Stimulated activated CD4-positive, alpha-beta T cell treated with anti-CD3 and anti-CD28 coated beads, Interleukin-12 subunit alpha, Interleukin-12 subunit beta, amount 100 ng/mL, for 4 hours (primary cell): ENCODE measurements around the gene QSOX2.

ENCODE experiments used
- DNase-seq: peaks from one replicate; pipeline ENCODE4 v3.0.0-alpha.2; 2020

QSOX2 gene

DNA sequence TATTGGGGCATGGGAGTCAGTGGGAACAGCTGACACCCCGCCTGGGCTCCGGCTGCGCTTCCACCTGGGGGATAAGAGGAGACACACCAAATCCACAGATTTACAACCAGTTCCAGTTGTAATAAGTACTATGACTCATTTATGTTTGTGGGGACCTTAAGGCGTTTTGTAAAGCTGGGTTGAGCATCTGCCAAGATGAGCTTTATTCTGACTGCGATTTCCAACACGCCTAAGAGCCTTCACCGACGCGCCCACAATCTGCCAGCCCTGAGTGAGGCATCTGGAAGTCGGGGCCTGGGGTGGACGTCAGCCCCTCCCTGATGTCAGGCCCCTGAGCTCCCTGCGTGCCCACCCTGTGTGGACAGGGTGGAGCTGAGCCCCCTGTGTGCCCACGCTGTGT, 26.3 kb downstream of the QSOX2 start:
- no peak for DNase-seq

DNA sequence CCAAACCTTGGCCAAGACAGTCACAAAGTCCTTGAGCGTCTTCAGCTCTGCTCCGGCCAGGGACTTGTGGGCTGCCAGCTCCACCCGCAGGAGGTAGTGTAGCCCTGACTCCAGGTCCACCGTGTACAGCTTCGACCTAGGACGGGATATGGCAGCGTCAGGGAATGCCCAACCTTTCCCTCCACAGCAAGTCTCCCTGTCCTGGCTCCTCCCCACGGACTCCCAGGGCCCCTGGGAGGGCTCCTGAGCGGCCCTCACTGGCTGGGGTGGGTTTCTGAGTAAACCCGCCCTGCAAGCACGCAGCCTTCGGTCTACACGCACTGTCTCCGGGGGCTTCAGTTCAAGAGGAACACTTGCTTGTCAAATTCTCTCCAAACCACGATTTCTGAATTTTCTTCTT, 26.9 kb downstream of the QSOX2 start:
- DNase-seq: no peak

DNA sequence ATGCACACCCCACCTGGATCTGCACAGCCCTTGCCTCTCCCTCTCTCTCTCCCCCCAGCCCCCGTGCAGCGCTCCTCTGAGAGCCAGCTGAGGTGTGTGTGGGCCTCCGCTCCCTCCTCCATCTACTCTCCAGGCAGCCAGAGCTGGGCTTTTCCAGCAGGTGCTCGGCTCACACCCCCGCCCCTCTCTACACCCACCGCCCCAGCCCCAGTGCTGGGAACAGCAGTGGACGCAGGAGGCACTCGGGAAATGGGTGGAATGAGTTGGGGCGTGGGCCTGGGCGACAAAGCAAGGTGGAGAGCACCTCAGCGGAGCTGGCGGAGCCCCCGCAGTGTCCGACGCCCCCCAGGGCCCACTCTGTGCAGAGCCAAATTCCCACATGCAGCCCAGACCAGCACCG, 27.3 kb downstream of the QSOX2 start:
- DNase-seq: no peak

DNA sequence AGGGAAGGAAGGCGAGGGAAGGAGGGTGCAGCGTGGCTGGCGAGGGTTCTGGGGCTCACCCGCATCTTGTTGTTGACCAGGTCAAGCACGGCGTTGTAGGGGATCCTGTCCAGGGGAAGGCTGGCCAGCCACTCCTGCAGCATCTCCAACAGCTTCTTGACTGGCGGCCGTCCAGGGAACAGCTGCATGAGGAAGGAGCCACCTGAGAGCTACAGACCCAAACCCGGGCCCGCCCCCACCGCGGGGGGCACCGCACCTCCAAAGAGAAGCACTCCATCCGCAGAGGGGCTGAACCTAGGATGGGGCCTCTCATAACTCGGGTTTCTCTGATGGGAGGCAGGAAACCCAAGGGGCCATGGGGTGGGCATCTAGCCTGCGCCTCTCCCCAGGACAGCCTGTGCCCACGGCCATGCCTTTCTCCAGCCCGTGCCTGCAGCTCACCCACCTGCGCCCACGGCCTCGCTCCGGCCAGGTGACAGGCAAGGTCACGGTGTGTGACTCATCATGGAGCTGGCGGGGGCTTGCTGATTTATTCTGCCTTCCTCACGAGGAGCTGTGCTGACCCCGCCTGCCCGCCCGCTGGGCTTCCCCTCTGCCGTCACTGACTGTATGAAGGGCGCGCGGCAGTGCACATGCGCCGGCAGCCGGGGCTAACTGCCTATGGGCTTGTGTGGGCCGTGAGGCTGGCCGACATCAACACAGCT, 28.9 kb downstream of the QSOX2 start:
- no peak for DNase-seq

GRCh38 chr9:136213733-136214132, 31.9 kb downstream of the QSOX2 start:
- no peak for DNase-seq

DNA sequence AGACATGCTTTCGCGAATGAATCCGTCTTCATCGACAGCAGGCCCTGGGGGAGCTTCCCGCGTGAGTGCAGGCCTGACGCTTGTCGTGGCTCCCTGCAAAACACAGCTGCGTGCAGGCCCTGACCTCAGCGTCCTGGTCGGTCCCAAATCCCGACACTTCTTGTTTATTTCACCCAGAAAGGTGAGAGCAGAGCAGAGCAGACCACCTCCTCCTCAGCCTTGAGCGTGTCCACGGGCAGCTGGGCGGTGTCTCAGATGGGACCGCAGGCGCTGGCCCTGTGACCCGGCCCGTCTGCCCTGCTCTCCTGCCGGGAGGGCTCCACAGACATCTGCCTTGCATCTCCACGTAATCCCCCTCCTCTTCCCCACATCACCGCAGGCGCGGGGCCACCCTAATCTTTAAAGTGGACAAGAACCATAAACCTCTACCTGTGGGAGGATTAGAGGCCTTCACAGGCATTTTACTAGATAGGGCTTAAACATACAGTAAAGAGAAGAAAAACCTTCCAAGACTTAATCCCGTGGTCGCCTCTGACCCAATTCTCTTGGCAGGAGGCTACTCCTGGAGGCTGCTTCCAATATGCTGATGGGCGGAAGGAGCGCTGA, 33.2 kb downstream of the QSOX2 start:
- DNase-seq: no peak

GRCh38 chr9:136211441-136212344, 33.9 kb downstream of the QSOX2 start:
- DNase-seq: no peak

- DNase-seq: no peak
These were observed 34.6 kb downstream of the QSOX2 start for GRCh38 chr9:136211006-136211405.

DNA sequence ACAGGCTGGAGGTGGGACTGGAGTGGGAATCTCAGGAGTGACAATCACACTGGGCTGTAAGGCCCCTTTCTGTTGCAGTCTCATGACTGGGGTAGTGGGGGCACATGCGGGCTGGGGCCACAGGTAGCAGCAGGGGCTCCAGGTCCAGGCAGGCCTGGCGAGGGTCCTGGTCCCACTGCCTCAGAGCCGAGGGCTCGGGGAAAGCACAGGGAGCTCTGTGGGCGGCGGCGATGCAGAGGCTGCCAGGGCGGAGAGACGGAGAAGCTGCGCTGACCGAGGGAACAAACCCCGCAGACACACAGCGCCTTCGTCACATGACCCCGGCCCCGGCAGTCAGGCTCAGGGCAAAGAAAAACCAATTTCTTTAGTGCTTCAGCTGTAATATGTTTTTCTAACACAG, 35.3 kb downstream of the QSOX2 start:
- DNase-seq: no peak

DNA sequence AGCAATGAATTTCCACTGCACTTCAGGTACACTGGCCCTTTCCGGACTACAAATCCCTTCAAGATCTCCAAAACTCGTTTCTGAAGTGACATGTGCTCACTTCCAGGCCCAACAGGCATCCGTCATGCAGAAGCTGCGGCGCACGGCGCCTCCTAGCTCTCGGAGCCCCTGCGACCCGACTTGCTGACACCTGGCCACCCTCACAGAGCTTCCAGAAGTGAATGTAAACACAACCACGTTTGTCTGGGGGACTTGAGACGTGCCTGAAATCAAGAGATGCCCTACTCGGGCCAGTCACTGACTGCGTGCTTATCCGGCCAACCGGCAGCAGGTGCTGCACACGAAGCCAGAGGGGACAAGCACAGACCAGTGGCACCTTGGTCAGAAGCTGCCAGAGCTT, 35.8 kb downstream of the QSOX2 start:
- no peak for DNase-seq

- no peak for DNase-seq
These were observed 36.4 kb downstream of the QSOX2 start for GRCh38 chr9:136209232-136209631.

DNA sequence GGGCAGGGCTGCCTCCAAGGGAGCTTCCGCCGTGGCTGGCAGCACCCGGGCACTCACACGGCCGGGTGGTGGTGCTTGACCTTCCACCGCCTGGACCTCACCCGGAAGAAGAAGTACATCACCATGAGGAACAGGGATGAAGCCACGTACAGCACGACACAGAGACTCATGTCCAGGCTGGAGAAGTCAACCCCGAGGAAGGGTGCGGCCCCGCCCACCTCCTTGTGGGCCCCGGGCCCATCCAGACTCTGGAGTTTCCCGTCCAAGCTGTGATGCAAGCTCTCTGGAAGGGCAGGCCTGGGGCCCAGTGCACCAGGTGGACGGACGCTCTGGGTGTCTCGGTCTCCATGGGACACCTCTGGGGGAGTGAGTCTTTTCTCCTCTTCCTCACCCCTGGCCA, 36.9 kb downstream of the QSOX2 start:
- no peak for DNase-seq

DNA sequence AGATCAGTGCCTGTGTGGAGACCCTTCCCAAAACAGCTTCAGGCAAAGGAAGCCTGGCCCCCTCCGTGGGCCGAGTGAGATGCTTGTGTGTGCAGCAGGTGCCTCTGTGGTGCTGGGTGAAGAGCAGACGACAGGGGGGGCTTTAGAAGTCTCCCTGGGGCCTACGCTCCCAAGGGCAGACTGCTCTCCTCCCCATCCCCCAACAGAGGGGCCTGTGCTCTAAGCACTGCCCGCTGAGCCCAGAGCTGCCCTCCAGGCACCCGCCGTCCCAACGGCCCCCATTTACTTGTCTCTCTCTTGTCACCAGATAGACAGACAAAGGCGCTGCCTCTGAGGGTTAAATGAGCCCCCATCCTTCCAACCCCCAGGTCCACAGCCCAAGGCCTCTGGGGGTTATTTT, 38.0 kb downstream of the QSOX2 start:
- no peak for DNase-seq

DNA sequence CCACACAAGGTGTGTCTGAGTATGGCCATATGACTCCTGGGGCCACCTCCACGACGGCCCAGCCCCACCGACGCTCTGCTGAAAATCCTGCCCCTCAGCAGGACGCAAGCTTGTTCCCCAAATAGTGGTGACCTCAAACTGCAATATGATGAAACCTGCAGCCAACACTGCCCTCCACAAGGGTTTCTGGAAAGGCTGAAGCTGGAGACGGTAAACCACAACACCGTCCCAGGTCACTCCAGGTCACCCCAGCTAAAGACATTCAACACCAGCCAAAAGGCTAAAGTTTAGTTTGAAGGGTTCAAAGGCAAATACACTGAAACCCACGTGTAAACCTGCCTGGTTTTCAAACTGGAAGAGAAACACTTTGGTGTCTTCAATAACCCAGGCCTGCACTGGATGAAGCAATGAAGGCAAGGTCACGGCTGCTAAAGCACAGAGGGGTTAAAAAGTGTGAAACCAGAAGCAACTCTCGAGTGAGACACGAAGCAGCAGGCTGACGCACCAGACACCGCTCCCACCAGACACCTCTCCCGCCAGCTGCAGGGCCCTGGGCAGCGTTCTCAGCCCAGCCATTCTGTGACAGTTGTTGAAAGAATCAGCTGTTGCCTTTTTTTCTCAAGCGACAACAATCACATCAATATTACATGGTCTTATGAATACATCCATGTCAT, 38.9 kb downstream of the QSOX2 start:
- no peak for DNase-seq

DNA sequence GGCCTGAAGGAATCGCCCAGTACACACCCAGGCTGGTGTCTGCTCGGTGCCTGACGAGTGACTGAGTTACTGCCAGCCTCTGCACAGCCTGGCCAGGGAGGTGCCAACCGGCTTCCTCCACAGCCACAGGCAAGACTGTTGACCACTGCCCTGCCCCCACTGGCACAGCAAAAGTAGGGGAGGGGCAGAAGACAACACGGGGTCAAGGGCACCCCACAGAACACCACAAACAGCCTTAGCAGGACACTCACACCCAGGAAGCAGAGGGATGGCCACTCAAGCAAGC, 40.0 kb downstream of the QSOX2 start:
- DNase-seq: no peak

DNA sequence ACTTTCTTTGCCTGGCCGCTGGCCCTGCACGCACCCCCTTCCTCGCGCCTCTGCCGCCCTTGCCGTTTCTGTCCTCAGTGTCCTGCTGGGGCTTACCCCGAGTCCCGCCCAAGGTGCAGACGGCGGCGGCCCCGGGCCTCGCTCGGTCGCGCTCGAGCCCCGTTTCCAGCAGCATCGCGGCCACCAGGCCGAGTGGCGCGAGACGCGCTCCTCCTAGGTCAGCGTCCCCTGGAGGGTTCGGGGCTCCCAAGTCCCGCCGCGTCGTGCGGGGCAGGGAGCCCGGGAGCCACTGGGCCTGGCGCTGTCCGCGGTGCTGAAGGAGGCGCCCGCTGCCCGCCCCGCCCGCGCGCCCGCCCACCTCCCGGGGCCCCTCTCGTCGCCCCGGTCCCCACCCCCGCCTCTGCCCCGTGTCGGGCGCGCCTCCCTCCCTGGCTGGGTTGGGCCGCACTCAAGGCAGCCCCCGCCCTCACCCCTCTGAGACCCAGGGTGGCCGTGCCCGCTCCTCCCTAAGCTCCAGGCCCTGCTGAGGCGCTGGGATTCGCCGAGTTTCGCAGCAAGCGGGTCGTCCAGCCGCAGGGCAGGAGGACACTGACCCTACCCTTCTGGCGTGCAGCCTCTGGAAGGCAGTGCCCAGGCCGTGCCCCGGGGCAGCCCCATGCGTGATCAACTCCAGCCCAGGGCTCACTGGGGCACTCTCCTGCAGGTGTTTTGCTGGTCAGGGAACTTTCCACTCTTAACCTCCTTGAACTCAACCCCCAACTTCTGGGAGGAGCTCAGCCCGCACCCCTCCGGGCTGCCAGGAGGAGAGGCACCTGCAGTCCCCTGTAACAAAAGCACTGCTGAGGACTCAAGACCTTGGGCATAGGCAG, 40.5 kb downstream of the QSOX2 start, which contains the start of gene LHX3:
LHX3 (minus strand) TSS at position 291 of the 869 bp plus-strand sequence; CDS start at position 175, 116 bp downstream.
- DNase-seq: peak; percentile 24

DNA sequence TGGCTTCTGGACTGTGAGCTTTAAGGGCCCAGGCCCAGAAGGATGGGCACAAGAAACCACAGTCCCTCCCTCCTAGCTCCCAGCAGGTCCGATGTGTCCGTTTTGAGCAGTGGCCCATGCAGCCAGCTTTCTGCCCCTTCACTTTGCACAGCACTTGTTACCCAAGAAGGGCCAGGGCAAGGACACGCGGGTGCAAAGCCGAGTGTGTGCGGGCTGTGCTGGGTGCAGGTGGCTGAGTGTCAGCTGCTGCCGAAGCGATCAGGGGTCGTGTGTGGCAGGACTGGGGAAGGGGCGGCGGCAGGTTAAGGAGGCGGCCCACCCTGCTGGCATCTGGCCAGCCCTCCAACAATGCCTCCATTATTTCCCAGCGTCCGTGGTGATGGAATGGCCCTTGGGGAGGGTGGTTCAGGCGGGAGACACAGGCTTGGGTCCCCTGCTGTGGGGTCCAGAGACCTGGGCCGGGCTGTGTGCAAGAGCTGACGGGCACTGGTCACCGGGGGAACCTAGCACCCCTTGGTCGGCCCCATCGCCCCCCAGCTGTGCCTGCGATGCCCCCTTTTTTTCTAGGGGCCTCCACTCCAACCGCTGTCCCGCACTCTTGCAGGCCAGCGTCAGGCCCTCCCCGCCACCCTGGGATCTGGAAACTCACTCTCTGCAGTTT, 41.3 kb downstream of the QSOX2 start:
- no peak for DNase-seq

DNA sequence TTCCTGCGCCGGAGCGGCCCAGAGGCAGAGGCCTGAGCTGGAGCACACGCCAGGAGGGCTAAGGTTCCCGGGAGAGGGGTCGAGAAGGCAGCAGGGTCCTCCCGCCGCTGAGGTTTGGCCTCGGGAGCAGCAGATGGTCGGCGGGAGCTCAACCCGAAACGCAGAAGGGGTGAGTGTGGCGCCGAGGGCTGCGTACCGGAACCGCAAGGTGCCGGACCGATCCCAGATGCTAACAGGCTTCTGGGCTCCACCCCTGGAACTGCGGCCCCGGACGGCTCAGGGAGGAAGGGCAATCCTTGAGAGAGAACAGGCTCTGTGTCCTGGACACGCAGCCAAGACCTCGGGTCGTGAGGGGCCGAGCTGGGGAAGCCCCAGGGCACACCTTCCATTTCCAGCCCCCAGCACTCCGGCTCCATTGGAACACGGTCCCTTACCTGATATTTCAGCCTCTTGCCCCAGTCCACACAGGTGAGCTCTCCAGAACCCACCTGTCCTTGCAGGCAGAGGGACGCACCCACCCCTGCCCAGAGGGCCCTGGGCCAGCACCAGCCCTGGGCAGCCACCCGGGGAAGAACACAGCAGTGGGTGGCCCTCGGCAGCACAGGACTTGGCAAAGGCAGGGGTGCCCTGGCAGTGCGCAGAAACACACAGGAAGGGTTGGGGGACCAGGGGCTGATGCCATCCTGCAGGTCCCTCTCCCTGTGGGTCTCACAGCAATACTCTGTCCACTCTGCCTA, 42.0 kb downstream of the QSOX2 start:
- no peak for DNase-seq

DNA sequence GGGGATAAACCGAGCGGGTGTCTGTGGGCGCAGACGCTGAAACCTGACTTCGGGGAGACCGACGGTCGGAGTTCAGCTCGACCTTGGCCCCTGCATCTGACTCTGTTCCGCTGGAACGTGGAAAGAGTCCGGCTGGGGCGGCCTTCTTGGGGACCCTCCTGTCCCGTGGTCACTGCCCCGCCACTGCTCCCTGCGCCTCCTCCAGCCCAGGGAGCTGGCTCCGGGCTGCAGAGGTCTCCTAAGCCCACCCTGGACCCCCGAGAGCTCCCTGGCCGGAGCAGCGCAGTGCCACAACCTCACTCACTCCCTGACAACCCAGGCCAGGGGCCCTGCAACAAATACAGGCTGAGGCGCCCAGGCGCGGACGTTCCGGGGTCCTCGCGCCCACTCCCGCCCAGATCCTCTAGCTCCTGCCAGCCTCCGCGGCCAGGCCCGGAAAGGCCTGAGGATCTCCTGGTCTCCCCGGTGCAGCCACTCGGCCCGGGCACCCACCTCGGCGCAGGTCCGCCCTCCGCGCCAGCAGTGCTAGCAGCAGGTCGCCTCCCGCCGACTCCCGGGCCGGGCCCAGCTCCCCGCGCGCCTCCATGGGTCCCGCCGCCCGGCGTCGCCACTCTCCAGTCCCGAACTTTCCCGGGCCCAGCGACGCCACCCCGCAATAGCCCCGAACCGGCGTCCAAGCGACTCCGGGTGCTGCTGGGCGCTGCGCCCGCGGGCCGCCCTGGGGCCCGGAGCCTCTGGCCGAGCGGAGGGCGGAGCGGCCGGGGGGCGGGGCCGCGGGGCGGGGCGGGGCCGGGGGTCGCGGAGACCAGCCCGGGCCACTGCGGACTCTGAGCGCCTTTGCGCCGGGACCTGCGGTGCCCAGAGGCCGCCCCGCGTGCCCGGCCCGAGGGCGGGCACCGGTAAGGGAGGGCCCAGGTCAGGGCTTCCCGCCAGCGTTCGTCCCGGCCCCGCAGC, 42.9 kb downstream of the QSOX2 start:
- DNase-seq: no peak
